Neuron (in vitro differentiated cells): ENCODE data around the gene RAC3.

Experiments used
- H2AFZ ChIP-seq: one replicate; pipeline ENCODE4 v1.6.1; 2013; ENCODE audit warnings: low read depth, mild to moderate bottlenecking, inconsistent platforms, low read length, moderate library complexity
- H3K27me3 ChIP-seq: one replicate; pipeline ENCODE4 v1.6.1; 2013; ENCODE audit warnings: low read length; ENCODE audit not compliant: insufficient read depth
- H3K36me3 ChIP-seq: one replicate; pipeline ENCODE4 v1.6.1; 2013; ENCODE audit warnings: low read length; ENCODE audit not compliant: insufficient read depth
- H3K4me1 ChIP-seq: one replicate; pipeline ENCODE4 v1.6.1; 2013; ENCODE audit warnings: low read length; ENCODE audit not compliant: insufficient read depth
- H3K4me3 ChIP-seq: 2 replicates; pipeline ENCODE4 v1.5.1; 2013; ENCODE audit warnings: mild to moderate bottlenecking, low read length, moderate library complexity
- H3K9me3 ChIP-seq: one replicate; pipeline ENCODE4 v1.6.1; 2013; ENCODE audit warnings: low read length

RAC3 gene

GRCh38 chr17:82065638-82066303, 34.3 kb downstream of the RAC3 start, which contains the start of gene DUS1L:
DUS1L (minus strand) TSS chr17:82065804; CDS start chr17:82065059, 745 bp downstream.
- H2AFZ ChIP-seq: peak within 1 kb of the TSS; percentile 100
- H3K9me3 ChIP-seq: no peaks in the 10 kb centered on the region
- H3K36me3 ChIP-seq: peaks cover 28% of the 10 kb centered on the region
- peak within 1 kb of the TSS; percentile 80 for H3K4me3 ChIP-seq
- H3K4me1 ChIP-seq: peaks cover 10% of the 10 kb centered on the region
- no peaks in the 10 kb centered on the region for H3K27me3 ChIP-seq

DNA sequence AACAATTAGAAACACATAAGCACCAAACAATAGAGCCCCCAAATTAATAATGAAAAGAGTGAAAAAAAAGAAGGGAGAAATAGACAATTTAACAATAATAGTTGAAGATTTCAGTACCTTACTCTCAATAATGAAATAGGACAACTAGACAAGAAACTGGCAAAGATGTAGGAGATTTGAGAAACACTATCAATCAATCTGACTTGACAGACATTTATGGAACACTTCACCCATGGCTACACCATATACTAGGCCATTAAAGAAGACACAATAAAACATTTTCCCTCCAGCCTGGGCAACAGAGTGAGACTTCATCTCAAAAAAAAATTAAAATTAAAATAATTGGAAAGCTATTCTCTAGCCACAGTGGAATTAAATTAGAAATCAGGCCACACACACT, 39.1 kb downstream of the RAC3 start:
- Histone ChIP-seq H3K27me3 (no peaks in the 10 kb centered on the region), H3K9me3 (no peaks in the 10 kb centered on the region), H3K4me3 (no peak overlapping the region), H3K36me3 (no peaks in the 10 kb centered on the region), H3K4me1 (peaks cover 4% of the 10 kb centered on the region), H2AFZ (no peak overlapping the region)

DNA sequence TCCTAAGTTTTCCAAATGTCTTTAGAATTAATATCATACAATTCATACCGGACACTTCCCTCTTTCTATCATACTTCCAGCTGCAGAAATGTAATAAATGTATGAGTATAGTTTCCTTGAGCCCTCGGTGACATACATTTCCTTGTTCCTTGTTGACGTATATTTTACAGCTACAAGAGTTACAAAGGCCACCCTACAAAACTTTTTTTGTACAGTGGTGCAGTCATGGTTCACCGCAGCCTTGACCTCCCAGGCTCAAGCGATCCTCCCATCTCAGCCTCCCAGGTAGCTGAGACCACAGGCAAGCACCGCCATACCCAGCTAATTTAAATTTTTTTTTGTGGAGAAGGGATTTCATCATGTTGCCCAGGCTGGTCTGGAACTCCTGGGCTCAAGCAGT, 41.3 kb downstream of the RAC3 start:
- Histone ChIP-seq H3K4me3 (no peak overlapping the region), H3K27me3 (no peaks in the 10 kb centered on the region), H3K36me3 (peaks cover 4% of the 10 kb centered on the region), H3K9me3 (no peaks in the 10 kb centered on the region), H3K4me1 (no peaks in the 10 kb centered on the region), H2AFZ (no peak overlapping the region)

- Histone ChIP-seq H3K4me1 (no peaks in the 10 kb centered on the region), H2AFZ (no peak overlapping the region), H3K9me3 (no peaks in the 10 kb centered on the region), H3K27me3 (no peaks in the 10 kb centered on the region), H3K4me3 (no peak overlapping the region), H3K36me3 (peaks cover 9% of the 10 kb centered on the region)
Measured at GRCh38 chr17:82073446-82073845, 42.0 kb downstream of the RAC3 start.

DNA sequence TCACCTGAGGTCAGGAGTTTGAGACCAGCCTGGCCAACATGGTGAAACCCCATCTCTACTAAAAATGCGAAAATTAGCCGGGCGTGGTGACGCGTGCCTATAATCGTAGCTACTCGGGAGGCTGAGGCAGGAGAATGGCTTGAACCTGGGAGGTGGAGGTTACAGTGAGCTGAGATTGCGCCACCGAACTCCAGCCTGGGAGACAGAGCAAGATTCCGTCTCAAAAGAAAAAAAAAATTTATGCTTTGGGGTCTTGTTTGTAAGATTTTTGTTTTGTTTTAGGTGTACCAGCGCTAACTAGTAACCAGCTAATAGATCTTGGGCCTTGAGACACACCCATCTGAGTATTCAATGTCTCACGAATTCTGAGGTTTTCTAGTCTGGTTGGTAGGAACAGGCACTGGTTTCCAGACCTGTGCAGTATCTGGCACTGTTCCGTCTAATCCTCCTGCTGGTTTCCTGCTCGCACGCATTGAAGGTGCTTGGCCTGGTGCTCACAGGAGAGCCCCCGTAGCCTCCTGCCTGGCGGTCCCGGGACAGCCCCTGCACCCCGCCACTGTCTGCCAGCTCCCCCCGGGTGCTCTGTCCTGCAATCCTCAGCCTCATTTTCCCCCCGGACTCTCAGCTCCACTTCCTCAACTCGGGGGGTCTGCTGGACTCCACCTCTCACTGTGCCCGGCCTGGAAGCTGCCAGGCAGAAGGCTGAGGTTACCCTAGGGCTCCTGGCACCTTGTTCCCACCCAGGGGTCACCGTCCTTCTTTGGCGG, 44.7 kb downstream of the RAC3 start:
- Histone ChIP-seq H3K36me3 (peaks cover 34% of the 10 kb centered on the region), H3K4me1 (no peaks in the 10 kb centered on the region), H3K9me3 (no peaks in the 10 kb centered on the region), H3K27me3 (no peaks in the 10 kb centered on the region), H3K4me3 (no peak overlapping the region), H2AFZ (no peak overlapping the region)

GRCh38 chr17:82076785-82077591, 45.5 kb downstream of the RAC3 start:
- no peaks in the 10 kb centered on the region for H3K4me1 ChIP-seq
- no peaks in the 10 kb centered on the region for H3K9me3 ChIP-seq
- H3K27me3 ChIP-seq: no peaks in the 10 kb centered on the region
- no peak overlapping the region for H3K4me3 ChIP-seq
- peaks cover 40% of the 10 kb centered on the region for H3K36me3 ChIP-seq
- no peak overlapping the region for H2AFZ ChIP-seq

GRCh38 chr17:82077617-82078358, 46.3 kb downstream of the RAC3 start:
- Histone ChIP-seq H2AFZ (no peak overlapping the region), H3K9me3 (no peaks in the 10 kb centered on the region), H3K27me3 (no peaks in the 10 kb centered on the region), H3K4me1 (no peaks in the 10 kb centered on the region), H3K36me3 (peaks cover 48% of the 10 kb centered on the region), H3K4me3 (no peak overlapping the region)

DNA sequence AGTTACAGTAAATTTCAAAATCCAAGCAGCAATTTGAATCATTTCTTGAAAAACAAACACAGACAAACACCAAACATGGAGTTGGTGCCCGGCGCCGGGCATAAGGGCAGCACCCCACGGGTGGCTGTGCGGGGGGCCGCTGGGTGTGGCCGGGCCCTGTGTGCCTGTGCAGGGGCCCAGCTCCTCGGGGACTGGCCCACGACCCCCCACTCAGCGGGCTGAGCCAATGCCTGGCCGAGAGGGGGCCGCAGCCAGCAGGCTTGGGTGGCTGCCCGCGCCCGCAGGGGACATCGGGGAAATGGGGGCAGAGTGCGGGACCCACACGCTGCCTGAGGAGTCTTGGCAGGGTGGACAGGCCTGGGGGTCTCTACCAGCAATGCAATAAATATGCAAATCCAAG, 47.0 kb downstream of the RAC3 start:
- no peak overlapping the region for H2AFZ ChIP-seq
- H3K27me3 ChIP-seq: no peaks in the 10 kb centered on the region
- H3K36me3 ChIP-seq: peaks cover 55% of the 10 kb centered on the region
- H3K4me3 ChIP-seq: no peak overlapping the region
- no peaks in the 10 kb centered on the region for H3K9me3 ChIP-seq
- H3K4me1 ChIP-seq: no peaks in the 10 kb centered on the region

DNA sequence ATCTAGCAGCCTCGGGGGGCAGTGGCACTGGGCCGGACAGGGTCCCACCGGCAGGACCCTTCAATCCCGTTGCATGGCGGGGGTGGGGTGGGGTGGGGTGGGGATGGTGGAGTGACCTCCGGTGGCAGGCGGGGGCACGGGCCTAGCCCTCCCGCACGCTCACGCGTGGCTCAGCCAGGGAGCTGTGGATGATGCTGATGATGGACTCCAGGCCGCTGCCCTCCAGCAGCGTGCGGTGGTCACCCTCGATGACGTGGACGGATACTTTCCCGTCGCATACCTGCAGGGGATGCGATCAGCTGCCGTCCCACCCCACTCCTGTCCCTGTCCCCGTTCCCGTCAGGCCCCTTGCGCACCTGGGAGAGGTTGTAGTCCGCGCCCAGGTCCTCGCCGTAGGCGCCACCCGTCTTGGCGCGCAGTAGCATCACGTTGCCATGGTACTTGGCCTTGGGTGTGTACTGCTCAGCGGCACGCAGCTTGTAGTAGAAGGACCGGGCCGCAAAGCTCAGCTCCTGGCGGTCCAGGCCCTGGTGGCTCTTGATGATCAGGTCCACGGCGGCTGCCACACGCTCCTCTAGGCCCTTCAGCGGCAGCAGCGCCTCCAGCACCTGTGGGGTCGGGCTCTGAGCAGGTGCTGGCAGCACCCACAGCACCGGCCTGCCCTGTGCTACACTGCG, 47.7 kb downstream of the RAC3 start:
- no peaks in the 10 kb centered on the region for H3K4me1 ChIP-seq
- peaks cover 62% of the 10 kb centered on the region for H3K36me3 ChIP-seq
- H2AFZ ChIP-seq: no peak overlapping the region
- no peak overlapping the region for H3K4me3 ChIP-seq
- H3K9me3 ChIP-seq: no peaks in the 10 kb centered on the region
- no peaks in the 10 kb centered on the region for H3K27me3 ChIP-seq

DNA sequence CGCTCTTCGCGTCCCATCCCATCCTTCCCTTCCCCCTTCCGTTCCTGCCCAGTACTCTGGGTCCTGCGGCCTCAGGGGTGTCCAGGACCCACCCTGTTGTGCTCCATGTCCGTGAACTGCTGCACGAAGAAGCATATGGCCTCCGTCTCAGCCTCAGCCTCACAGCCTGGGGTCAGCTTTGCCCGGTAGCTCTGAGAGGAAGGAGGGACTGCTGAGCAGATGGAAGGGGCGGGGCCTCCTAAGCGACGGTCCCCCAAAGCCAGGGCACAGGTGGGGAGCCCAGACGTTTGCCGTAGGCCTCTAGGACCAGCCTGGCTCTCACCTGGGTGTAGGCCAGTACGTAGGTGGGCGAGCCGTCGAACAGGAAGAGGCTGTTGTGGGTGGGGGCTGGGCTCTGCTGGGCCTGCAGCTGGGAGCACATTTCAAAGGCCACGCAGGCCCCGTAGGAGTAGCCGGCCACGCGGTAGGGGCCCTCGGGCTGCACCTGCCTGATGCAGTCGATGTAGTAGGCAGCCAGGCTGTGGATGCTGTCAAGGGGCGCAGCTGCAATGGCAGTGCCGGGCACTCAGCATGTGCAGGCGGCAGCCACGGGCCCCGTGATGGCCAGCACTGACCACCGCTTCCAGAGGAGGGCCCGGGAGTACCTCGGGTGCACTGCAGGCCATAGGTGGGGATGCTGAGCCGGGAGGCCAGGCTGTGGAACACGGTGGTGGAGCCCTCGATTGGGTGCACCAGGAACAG, 48.7 kb downstream of the RAC3 start:
- Histone ChIP-seq H3K27me3 (no peaks in the 10 kb centered on the region), H3K4me3 (no peak overlapping the region), H3K36me3 (peaks cover 73% of the 10 kb centered on the region), H2AFZ (no peak overlapping the region), H3K4me1 (no peaks in the 10 kb centered on the region), H3K9me3 (no peaks in the 10 kb centered on the region)

DNA sequence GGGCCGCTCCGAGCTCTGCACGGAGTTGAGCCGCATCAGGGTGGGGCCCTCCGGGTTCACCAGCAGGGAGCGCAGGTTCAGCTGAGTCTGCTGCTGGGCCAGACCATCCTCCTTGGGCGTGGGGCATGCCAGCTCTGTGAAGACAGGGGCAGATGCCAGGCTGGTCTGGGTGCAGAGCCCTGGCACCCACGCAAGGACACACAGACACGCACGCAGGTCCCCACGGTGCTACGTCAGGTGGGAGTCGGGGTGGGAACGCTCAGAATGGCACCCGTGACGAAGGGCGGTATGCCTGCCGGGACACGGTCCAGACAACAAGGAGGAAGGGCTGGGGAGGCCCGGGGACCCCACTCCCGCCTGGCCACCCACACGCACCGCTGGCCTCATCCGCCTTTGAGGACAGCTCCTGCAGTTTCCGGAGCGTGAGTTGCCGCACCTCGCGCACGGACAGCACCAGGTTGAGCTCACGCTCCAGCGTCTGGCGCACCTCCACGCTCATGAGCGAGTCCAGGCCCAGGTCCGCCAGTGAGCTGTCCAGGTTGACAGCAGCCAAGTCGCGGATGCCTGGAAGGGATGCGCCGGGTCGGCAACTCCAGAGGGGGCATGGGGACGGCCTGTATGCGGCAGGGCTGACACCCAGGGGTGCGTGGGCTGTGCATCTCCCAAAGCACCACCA, 49.4 kb downstream of the RAC3 start:
- no peaks in the 10 kb centered on the region for H3K9me3 ChIP-seq

More for the DNA sequence above, 49.4 kb downstream of the RAC3 start:
- Histone ChIP-seq H3K27me3 (no peaks in the 10 kb centered on the region), H3K36me3 (peaks cover 80% of the 10 kb centered on the region), H3K4me3 (no peak overlapping the region), H3K4me1 (no peaks in the 10 kb centered on the region), H2AFZ (no peak overlapping the region)
